Immature natural killer cell (primary cell): ENCODE data around the gene NONO. TPM values are rescaled to one million over a fixed set of nuclear protein-coding genes. Genes with fewer than 3 reads are reported as not detected.

ENCODE experiments used
- polyA plus RNA-seq, 3 donors: library from polyadenylated mRNA; unstranded; fragments of 300-500 nt; fragmentation: Illumina TruSeq; gene quantifications; one replicate each; pipeline ENCODE4 v1.2.3, GENCODE V29; 2021

The NONO gene
- polyA plus RNA-seq, 3 donors from 2014 or later, result 150 to 230 (median 188) TPM

Other genes with a start within 250 kb of the NONO start
- gene SNX12, start 215.3 kb upstream of the NONO start, polyA plus RNA-seq, result 1 to 10 TPM; 5.3 to 9.2 (median 5.9) TPM
- gene FOXO4, start 187.8 kb upstream of the NONO start, polyA plus RNA-seq, result 1 to 10 TPM; 1.8 to 6.5 (median 2.9) TPM
- gene CXorf65, start 176.9 kb upstream of the NONO start, polyA plus RNA-seq, result 10 to 100 TPM in 1 of 3 donors, 1 to 10 TPM in 1, not detected in 1; 5.6 to 15.2 TPM
- gene IL2RG, start 172.1 kb upstream of the NONO start, polyA plus RNA-seq, result 1,000 to 10,000 TPM; 1,102 to 1,755 (median 1,598) TPM
- gene MED12, start 165.0 kb upstream of the NONO start, polyA plus RNA-seq, result 10 to 100 TPM in 1 of 3 donors, 1 to 10 TPM in 1, not detected in 1; 8.6 to 21.5 TPM
- under 1 TPM in 2 of 3 donors, not detected in 1; 0.07 to 0.08 TPM for gene NLGN3, start 138.8 kb upstream of the NONO start, polyA plus RNA-seq
- not detected for gene GJB1, start 60.4 kb upstream of the NONO start, polyA plus RNA-seq
- gene ZMYM3, start 29.5 kb upstream of the NONO start, polyA plus RNA-seq, result 1 to 10 TPM; 3.0 to 5.6 (median 5.0) TPM
- not detected for gene ITGB1BP2, start 18.1 kb downstream of the NONO start, polyA plus RNA-seq
- gene TAF1, start 82.7 kb downstream of the NONO start, polyA plus RNA-seq, result 10 to 100 TPM in 1 of 3 donors, 1 to 10 TPM in 2; 3.0 to 10.9 (median 3.3) TPM
- gene OGT, start 249.5 kb downstream of the NONO start, polyA plus RNA-seq, result 10 to 100 TPM; 26.4 to 35.5 (median 28.7) TPM